ENCODE data around the gene NXN. TPM values are rescaled to one million over a fixed set of nuclear protein-coding genes. Genes with fewer than 3 reads are reported as not detected.
"Not testable (repeated sequence)": the region's sequence is repeated elsewhere in the genome, so short reads cannot be mapped to it uniquely, and the experiment has no call there.

Gene NXN
- total RNA-seq, 4 donors from 2014 or later, result 2.1 to 14.0 (median 8.6) TPM

DNA sequence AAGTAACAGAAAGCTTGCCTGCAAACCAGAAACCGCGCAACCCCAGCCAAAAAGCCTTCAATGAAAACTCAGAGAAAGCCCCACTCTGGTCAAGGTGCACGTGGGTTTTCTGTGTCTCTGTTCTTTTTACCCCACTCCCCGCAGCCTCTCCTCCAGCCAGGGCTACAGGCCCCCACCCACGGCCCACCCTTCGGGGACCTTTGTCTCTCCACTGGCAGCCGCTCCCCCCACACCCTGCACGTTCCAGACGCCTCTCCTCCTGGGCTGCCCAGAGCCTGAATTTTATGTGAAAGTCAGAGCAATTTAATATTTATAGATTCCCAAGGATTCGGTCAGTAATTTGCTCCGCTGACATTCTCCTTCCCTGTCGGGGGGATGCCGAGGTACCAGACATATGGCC is 173.2 kb downstream of the NXN start:
- no peak for DNase-seq
- Histone ChIP-seq H3K9me3 (no peaks in the 10 kb centered on the region), H3K27ac (no peak overlapping the region), H3K27me3 (no peaks in the 10 kb centered on the region), H3K4me3 (no peak overlapping the region), H3K4me1 (no peaks in the 10 kb centered on the region), H3K36me3 (no peaks in the 10 kb centered on the region)
- TF ChIP-seq, protein P1, sequence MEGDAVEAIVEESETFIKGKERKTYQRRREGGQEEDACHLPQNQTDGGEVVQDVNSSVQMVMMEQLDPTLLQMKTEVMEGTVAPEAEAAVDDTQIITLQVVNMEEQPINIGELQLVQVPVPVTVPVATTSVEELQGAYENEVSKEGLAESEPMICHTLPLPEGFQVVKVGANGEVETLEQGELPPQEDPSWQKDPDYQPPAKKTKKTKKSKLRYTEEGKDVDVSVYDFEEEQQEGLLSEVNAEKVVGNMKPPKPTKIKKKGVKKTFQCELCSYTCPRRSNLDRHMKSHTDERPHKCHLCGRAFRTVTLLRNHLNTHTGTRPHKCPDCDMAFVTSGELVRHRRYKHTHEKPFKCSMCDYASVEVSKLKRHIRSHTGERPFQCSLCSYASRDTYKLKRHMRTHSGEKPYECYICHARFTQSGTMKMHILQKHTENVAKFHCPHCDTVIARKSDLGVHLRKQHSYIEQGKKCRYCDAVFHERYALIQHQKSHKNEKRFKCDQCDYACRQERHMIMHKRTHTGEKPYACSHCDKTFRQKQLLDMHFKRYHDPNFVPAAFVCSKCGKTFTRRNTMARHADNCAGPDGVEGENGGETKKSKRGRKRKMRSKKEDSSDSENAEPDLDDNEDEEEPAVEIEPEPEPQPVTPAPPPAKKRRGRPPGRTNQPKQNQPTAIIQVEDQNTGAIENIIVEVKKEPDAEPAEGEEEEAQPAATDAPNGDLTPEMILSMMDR (IDR thresholded peaks at IDR 0.05), result no peak
- TF ChIP-seq POLR2A (IDR thresholded peaks at IDR 0.05), result no peak

DNA sequence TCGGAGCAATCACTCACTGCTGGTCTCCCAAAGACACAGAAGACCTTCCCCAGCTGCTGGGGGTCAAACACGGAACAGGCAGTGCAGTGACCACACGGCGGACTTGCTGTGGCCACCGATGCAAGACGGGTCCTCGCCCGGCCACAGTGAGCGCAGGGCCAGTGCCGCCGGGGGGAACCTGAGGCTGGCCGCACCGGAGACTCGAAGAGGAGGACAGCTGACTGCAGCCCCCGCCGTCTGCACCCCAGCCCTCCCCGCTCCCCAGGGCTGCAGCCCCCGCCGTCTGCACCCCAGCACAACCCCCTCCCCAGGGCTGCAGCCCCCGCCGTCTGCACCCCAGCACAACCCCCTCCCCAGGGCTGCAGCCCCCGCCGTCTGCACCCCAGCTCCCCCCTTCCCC is 173.7 kb downstream of the NXN start:
- H3K36me3 ChIP-seq, H3K27ac ChIP-seq: not testable (repeated sequence)

DNA sequence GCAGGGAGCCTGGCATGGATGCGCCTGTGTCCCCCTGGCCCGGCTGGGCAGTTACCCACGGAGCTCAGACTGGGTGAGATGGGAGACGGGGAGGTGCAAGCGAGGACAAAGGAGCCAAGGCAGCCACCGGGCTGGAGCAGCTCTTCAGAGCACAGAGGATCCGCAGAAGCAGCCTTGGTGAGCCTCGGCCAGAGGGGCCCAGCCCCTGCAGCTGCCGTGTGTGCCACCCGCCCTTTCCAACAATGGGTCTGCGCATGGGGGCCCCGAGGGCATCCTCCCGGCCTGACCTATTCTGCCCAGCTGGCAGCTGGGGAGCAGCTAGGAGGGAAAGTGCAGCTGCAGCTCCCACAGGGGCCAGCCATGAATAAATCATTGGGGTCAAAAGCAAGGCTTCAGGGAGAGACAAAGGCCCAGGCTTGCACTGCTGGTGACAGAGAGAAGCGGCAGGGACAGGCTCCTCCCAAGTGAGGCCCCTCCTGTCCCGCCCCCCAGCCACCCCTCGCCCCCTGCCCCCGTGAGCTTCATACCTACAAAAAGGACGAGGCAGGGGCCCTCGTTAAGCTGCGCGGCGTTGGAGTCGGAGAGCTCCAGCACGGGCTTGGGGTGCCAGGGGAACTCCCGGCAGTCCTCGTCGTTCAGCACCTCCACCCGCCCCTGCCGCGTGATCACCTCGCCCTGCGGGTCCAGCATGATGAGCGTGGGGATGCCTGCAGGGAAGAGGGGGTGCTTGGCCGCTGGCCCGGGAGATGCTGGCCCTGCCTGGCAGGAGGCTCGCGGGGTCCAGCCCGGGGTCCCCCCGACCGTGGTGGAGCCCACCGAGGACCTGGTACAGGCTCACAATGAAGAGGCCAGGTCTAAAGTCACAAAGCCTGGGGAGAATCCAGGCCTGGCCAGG is 174.8 kb downstream of the NXN start:
- Histone ChIP-seq H3K27ac (no peak overlapping the region), H3K27me3 (no peaks in the 10 kb centered on the region), H3K4me3 (no peak overlapping the region), H3K4me1 (no peaks in the 10 kb centered on the region), H3K36me3 (peaks cover 0 to 6% (median 0%) of the 10 kb centered on the region in 3 donors), H3K9me3 (no peaks in the 10 kb centered on the region)
- DNase-seq, result no peak
- TF ChIP-seq POLR2A (IDR thresholded peaks at IDR 0.05), result no peak
- TF ChIP-seq, protein P1 (IDR thresholded peaks at IDR 0.05), result no peak

More for the DNA sequence above, 173.7 kb downstream of the NXN start:
- not testable (repeated sequence) for H3K4me1 ChIP-seq, H3K27me3 ChIP-seq, H3K4me3 ChIP-seq, H3K9me3 ChIP-seq, DNase-seq

DNA sequence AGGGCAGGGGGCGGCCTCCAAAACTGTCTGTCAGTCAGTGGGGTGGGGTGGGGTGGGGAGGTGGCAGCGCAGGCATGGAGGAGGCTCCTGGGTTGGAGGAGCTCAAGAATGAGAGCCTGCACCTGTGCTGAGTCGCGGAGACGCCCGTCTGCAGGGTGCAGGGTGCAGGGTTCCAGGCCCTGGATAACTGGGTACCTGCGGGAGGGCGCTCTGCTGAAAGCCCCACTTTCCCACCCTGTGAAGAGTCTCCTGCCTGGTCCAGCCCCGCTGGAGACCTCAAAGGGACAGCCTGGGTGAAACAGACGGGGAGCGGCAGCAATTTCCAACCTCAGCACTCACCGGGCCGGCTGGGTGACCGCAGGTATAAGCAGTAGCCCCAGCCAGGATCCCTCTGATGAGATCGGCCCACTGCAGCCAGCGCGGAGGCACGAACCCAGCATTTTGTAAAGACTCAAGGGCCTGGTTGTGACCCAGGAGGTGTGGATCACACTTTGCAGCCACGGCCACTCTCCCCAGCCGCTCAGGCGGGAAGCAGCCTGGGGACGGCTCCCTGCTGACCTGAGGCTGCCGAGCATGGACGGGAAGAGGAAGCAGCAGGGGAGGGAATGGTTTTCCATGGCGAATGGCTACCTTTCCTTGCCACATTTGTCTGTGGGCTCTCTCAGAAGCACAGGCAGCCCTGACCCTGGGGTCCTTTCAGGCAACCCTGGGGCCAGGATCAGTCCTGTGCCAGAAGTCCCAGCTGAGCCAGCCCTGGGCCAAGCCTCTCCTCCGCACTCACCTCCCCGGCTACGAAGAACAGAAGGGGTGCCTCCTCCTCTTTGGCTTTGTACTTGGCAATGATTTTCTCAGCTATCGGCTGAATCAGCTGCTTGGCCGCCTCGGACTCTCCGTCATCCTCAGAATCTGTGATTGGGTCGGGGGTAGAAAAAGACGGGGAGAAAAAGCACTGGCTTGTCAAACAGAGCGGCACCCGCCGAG is 176.4 kb downstream of the NXN start:
- TF ChIP-seq, protein P1 (IDR thresholded peaks at IDR 0.05), result no peak
- TF ChIP-seq POLR2A (IDR thresholded peaks at IDR 0.05), result no peak
- Histone ChIP-seq H3K9me3 (no peaks in the 10 kb centered on the region), H3K4me3 (no peak overlapping the region), H3K27ac (no peak overlapping the region), H3K27me3 (no peaks in the 10 kb centered on the region), H3K4me1 (no peaks in the 10 kb centered on the region), H3K36me3 (peaks cover 0 to 6% (median 0%) of the 10 kb centered on the region in 3 donors)
- no peak for DNase-seq

DNA sequence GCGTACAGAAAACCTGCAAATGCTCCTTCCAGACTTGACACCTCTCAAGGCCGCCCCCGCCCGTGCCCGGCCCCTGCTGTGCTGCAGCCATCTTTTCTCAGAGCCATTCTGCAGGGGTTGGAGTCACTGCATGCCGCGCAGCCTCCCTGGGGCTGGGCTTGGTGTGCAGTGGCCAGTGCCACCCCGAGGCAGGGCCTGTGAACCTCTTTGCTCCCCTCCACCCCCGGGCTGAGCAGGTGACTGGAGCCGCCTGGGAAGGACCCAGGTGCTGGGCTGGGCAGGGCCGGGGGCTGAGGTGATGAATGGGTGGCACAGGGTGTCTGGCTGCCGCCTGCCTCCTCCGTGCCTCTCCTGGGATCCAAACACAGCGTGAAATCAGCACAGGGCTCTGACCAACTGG is 177.1 kb downstream of the NXN start:
- TF ChIP-seq, protein P1 (IDR thresholded peaks at IDR 0.05), result no peak
- TF ChIP-seq POLR2A (IDR thresholded peaks at IDR 0.05), result no peak
- H3K36me3 ChIP-seq, result peaks cover 0 to 6% (median 0%) of the 10 kb centered on the region in 3 donors
- DNase-seq, result no peak
- no peak overlapping the region for H3K4me3 ChIP-seq
- H3K27me3 ChIP-seq, result no peaks in the 10 kb centered on the region
- no peak overlapping the region for H3K27ac ChIP-seq
- no peaks in the 10 kb centered on the region for H3K9me3 ChIP-seq
- no peaks in the 10 kb centered on the region for H3K4me1 ChIP-seq

Data from Peyer's patch (tissue), 4 donors.